Sigmoid colon (tissue), 7 donors: ENCODE data around the gene STRADA. TPM values are rescaled to one million over a fixed set of nuclear protein-coding genes. Genes with fewer than 3 reads are reported as not detected.

ENCODE experiments used
- DNase-seq: peaks from one replicate; pipeline ENCODE4 v3.0.0-alpha.2; 2019
- H3K27ac ChIP-seq, 4 donors: fragments of 200-600 bp; sonication (generic); one replicate each; pipeline ENCODE4 v1.5.1; 2016 to 2019; ENCODE audit warnings: mild to moderate bottlenecking in 1 of 4
- H3K27me3 ChIP-seq, 3 donors: fragments of 200-600 bp; sonication (generic); one replicate each; pipeline ENCODE4 v1.5.1; 2019; ENCODE audit warnings: mild to moderate bottlenecking in 1 of 3
- H3K36me3 ChIP-seq, 4 donors: fragments of 200-600 bp; sonication (generic); one replicate each; pipeline ENCODE4 v1.5.1; 2016 to 2019
- H3K4me1 ChIP-seq, 4 donors: fragments of 200-600 bp; sonication (generic); one replicate each; pipeline ENCODE4 v1.5.1; 2017 to 2019
- H3K4me3 ChIP-seq, 4 donors: fragments of 200-600 bp; sonication (generic); one replicate each; pipeline ENCODE4 v1.5.1; 2017 to 2019; ENCODE audit warnings: mild to moderate bottlenecking in 2 of 4, moderate library complexity in 1 of 4
- H3K9me3 ChIP-seq, 4 donors: fragments of 200-600 bp in 3 of 4; sonication (generic) in 3 of 4; one replicate each; pipeline versions ENCODE4 v1.5.1 to v1.6.1; 2013 to 2019
- CTCF ChIP-seq, 4 experiments: fragments of 450-650 bp in 3 of 4; fragments of 200-600 bp in 1 of 4; IDR thresholded peaks; one replicate each; pipeline ENCODE4 v1.5.1; 2016 to 2019; ENCODE audit warnings: antibody characterized with exemption in 4 of 4, mild to moderate bottlenecking in 3 of 4, moderate library complexity in 2 of 4
- EP300 ChIP-seq, 4 donors: sonication (generic); formaldehyde crosslinking; IDR thresholded peaks; one replicate each; pipeline ENCODE4 v1.6.1; 2017; ENCODE audit warnings: antibody characterized with exemption in 4 of 4
- POLR2A ChIP-seq, 2 donors: fragments of 450-650 bp; IDR thresholded peaks; one replicate each; pipeline ENCODE4 v1.6.1; 2016; ENCODE audit warnings: antibody characterized with exemption in 2 of 2, mild to moderate bottlenecking in 2 of 2, moderate library complexity in 2 of 2
- POLR2AphosphoS5 ChIP-seq, 4 donors: sonication (generic); formaldehyde crosslinking; IDR thresholded peaks; one replicate each; pipeline ENCODE4 v1.6.1; 2017; ENCODE audit warnings: antibody characterized with exemption in 4 of 4
- WGBS, 2 donors: extraction: QIAGEN DNeasy Blood & Tissue Kit; methylation state at CpG; one replicate each; pipeline ENCODE4 v1.1.7; 2013; 5-methylcytosine and 5-hydroxymethylcytosine counted together
- intact Hi-C: fragments of 100-400 bp; cut with DNase I; formaldehyde crosslinking; loops from one replicate; pipeline ENCODE4 v1.15.1; 2023
- polyA plus RNA-seq, 3 donors: library from polyadenylated mRNA; stranded (reverse); fragments of 200-250 nt; gene quantifications; one replicate each; pipeline ENCODE4 v1.2.3, GENCODE V29; 2013
- total RNA-seq, 4 donors: library from RNA; depleted of rRNA; stranded (reverse); fragments of >200 nt; gene quantifications; one replicate each; pipeline ENCODE4 v1.1.0, GENCODE V29; 2016
- donor health status: healthy with polysubstance abuse.
- donor health status: Bipolar disorder and iron deficiency.
- donor health status: healthy.

STRADA gene
- total and polyA plus RNA-seq, 7 donors: 7.2 to 45.1 (median 20.0) TPM

DNA sequence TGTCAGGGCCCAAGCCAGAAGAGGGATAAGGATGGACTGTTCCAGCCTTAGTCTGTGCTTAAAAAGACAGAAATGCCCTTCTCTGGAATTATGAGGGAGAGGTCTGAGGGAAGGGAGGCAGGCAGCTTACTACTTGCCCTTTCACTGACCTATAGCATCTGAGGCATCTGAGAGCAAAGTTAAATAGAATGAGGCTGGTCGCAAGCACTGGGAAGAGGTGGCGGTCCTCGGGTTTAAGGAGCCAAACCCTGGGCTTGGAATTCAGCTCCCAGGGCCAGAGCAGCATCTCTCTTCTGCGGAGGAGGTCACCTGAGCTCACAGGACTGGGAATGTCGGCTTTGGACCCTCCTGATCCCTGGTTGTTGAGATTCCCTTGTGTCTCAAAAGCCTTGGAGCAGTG is 38.6 kb downstream of the STRADA start:
- intact Hi-C loops: loop anchor here (5.0 kb wide), 1 partner anchor 39 kb away; the partner anchor contains the start of gene STRADA

DNA sequence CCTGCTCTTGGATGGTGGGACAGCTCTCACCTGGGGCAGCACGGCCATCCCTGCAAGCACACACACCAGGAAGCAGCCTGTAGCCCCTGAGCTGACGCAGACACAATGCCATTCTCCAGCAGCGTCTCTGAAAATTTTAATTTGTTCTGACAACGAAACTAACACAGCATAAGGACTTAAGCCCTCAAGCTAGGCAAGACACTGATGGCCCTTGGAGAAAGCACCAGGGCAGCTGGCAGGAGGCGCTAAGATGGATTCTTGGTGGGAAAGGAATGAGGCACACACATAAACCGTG is 38.9 kb downstream of the STRADA start:
- TF ChIP-seq POLR2AphosphoS5 (IDR thresholded peaks at IDR 0.05) (no peak), POLR2A (IDR thresholded peaks at IDR 0.05) (no peak), EP300 (IDR thresholded peaks at IDR 0.05) (no peak), CTCF (IDR thresholded peaks at IDR 0.05) (no peak)
- DNase-seq: no peak
- 79 to 90% methylated on average over 6 of the region's 6 CpGs for WGBS, 2 donors
- intact Hi-C loops: loop anchor here (5.0 kb wide), 1 partner anchor 40 kb away; the partner anchor contains the start of gene STRADA
- Histone ChIP-seq H3K9me3 (no peaks in the 10 kb centered on the region), H3K36me3 (peaks cover 5 to 48% (median 16%) of the 10 kb centered on the region in 4 donors), H3K4me3 (no peak overlapping the region), H3K27me3 (no peaks in the 10 kb centered on the region), H3K4me1 (peaks cover 0 to 39% (median 35%) of the 10 kb centered on the region in 4 donors), H3K27ac (no peak overlapping the region)

More for the DNA sequence above, 38.6 kb downstream of the STRADA start:
- no peaks in the 10 kb centered on the region for H3K9me3 ChIP-seq
- H3K4me3 ChIP-seq: no peak overlapping the region
- H3K4me1 ChIP-seq: peaks cover 0 to 35% (median 33%) of the 10 kb centered on the region in 4 donors
- WGBS, 2 donors: 91 to 92% methylated on average over 5 of the region's 5 CpGs
- TF ChIP-seq EP300 (IDR thresholded peaks at IDR 0.05) (no peak), CTCF (IDR thresholded peaks at IDR 0.05) (no peak), POLR2AphosphoS5 (IDR thresholded peaks at IDR 0.05) (no peak), POLR2A (IDR thresholded peaks at IDR 0.05) (no peak)
- no peak overlapping the region for H3K27ac ChIP-seq
- H3K36me3 ChIP-seq: peaks cover 5 to 51% (median 16%) of the 10 kb centered on the region in 4 donors
- no peak for DNase-seq
- H3K27me3 ChIP-seq: no peaks in the 10 kb centered on the region

DNA sequence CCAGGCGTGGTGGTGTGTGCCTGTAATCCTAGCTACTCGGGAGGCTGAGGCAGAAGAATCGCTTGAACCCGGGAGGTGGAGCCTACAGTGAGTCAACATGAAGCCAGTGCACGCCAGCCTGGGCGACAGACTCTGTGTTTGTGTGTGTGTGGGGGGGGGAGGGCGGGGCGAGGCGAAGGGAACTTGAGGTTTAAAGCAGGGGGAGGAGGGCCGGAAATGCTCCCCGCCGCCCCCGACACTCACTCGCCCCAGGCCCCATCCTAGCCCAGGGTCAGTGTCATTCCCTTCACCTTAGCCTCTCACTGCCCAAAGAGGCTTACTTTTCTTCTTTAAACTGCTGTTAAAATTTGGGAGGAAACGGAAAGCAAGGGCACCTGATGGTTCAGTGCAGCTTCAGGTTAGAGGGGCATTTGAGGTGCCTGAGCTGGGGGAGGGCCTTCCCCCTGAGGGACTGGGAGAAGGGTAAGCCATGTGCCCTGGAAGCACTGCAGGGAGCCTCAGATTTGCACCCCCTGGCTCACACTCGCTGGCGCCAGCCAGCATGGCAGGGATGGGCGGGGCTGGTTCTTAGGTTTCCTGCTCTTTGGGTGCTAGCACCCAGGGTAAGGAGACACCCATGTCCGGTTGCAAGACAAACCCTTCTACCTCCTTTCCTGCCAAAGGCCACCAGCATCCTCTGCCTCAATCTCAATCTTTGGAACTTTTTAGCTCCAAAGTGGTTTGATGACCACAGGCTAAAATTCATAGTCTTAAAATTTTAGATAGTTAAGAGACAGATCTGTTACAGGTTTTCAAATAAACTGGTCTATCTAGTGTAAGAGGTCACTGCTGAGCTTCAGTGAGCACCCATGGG is 39.5 kb downstream of the STRADA start:
- 53 to 77% methylated on average over 18 to 19 of the region's 19 CpGs for WGBS, 2 donors
- Histone ChIP-seq H3K27me3 (no peaks in the 10 kb centered on the region), H3K4me1 (peaks cover 0 to 45% (median 38%) of the 10 kb centered on the region in 4 donors), H3K36me3 (peaks cover 5 to 44% (median 15%) of the 10 kb centered on the region in 4 donors), H3K27ac (peak overlapping the region in 2 of 4 donors; percentile 4 to 75), H3K9me3 (no peaks in the 10 kb centered on the region), H3K4me3 (peak overlapping the region in 1 of 4 donors; percentile 76)
- no peak for TF ChIP-seq POLR2AphosphoS5 (IDR thresholded peaks at IDR 0.05)
- no peak for TF ChIP-seq EP300 (IDR thresholded peaks at IDR 0.05)
- TF ChIP-seq POLR2A (IDR thresholded peaks at IDR 0.05): no peak
- TF ChIP-seq CTCF (IDR thresholded peaks at IDR 0.05): no peak
- DNase-seq: no peak
- intact Hi-C loops: loop anchor here (5.0 kb wide), 1 partner anchor 40 kb away; the partner anchor contains the start of gene STRADA

- H3K9me3 ChIP-seq: no peaks in the 10 kb centered on the region
- 47 to 74% methylated on average over 10 of the region's 10 CpGs for WGBS, 2 donors
- H3K4me1 ChIP-seq: peaks cover 0 to 45% (median 38%) of the 10 kb centered on the region in 4 donors
- intact Hi-C loops: loop anchor here (5.0 kb wide), 1 partner anchor 41 kb away; the partner anchor contains the start of gene STRADA
- TF ChIP-seq POLR2A (IDR thresholded peaks at IDR 0.05): no peak
- TF ChIP-seq POLR2AphosphoS5 (IDR thresholded peaks at IDR 0.05): no peak
- no peak for TF ChIP-seq CTCF (IDR thresholded peaks at IDR 0.05)
- no peak for TF ChIP-seq EP300 (IDR thresholded peaks at IDR 0.05)
- H3K4me3 ChIP-seq: peak overlapping the region in 2 of 4 donors; percentile 64 to 76
- no peak for DNase-seq
- peak overlapping the region; percentile 70 to 75 (median 72) for H3K27ac ChIP-seq
- peaks cover 5 to 38% (median 14%) of the 10 kb centered on the region in 4 donors for H3K36me3 ChIP-seq
- H3K27me3 ChIP-seq: no peaks in the 10 kb centered on the region
Observed at GRCh38 chr17:63701456-63701820, 40.2 kb downstream of the STRADA start.
